Sigmoid colon (tissue), 4 donors: ENCODE data around the gene NCOA4.

Source experiments
- CTCF ChIP-seq, 4 experiments: fragments of 450-650 bp in 3 of 4; fragments of 200-600 bp in 1 of 4; IDR thresholded peaks; one replicate each; pipeline ENCODE4 v1.5.1; 2016 to 2019; ENCODE audit warnings: antibody characterized with exemption in 4 of 4, mild to moderate bottlenecking in 3 of 4, moderate library complexity in 2 of 4
- EP300 ChIP-seq, 4 donors: sonication (generic); formaldehyde crosslinking; IDR thresholded peaks; one replicate each; pipeline ENCODE4 v1.6.1; 2017; ENCODE audit warnings: antibody characterized with exemption in 4 of 4
- POLR2A ChIP-seq, 2 donors: fragments of 450-650 bp; IDR thresholded peaks; one replicate each; pipeline ENCODE4 v1.6.1; 2016; ENCODE audit warnings: antibody characterized with exemption in 2 of 2, mild to moderate bottlenecking in 2 of 2, moderate library complexity in 2 of 2
- POLR2AphosphoS5 ChIP-seq, 4 donors: sonication (generic); formaldehyde crosslinking; IDR thresholded peaks; one replicate each; pipeline ENCODE4 v1.6.1; 2017; ENCODE audit warnings: antibody characterized with exemption in 4 of 4

GRCh38 chr10:46005383-46005782 lies 25.0 kb downstream of the NCOA4 start:
- TF ChIP-seq CTCF (IDR thresholded peaks at IDR 0.05) (no peak), POLR2AphosphoS5 (IDR thresholded peaks at IDR 0.05) (no peak), POLR2A (IDR thresholded peaks at IDR 0.05) (no peak), EP300 (IDR thresholded peaks at IDR 0.05) (no peak)
